GM12875 (cell line): ENCODE data around the gene CDH1.
"Not testable (repeated sequence)": the region's sequence is repeated elsewhere in the genome, so short reads cannot be mapped to it uniquely, and the experiment has no call there.

Source experiments
- H3K4me3 ChIP-seq: one replicate; pipeline ENCODE4 v1.5.1; 2011; ENCODE audit warnings: low read depth, low read length, control low read depth
- CTCF ChIP-seq: IDR thresholded peaks from 2 replicates; pipeline ENCODE4 v1.5.1; 2011; ENCODE audit warnings: low read depth, mild to moderate bottlenecking, control low read depth, inconsistent platforms, low read length, moderate library complexity, borderline replicate concordance; ENCODE audit not compliant: insufficient read depth

CDH1 gene

DNA sequence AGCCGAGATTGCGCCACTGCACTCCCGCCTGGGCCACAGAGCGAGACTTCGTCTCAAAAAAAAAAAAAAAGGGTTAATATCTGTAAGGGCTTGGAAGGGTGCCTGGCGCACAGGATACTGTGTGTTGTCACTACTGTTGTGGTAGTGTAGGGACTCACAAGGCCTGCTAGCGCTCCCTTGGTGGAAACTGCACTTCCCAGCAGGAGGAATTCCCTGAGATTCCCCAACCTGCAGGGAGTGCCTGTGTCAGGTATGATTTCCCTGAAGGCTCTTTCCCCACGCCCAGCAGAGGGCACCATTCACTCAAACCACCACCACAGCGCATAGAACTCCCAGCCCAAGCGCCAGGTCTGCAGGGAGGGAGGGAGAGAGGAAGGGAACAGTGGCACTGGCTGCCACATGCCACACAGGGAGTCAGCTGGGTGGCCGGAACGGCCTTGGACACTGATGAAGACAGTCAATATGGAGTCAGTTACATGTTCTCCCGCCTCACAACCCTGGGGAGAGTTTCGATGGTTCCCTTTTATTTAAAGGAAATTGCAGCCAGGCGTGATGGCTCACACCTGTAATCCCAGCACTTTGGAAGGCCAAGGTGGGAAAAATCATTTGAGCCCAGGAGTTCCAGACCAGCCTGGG lies 32.7 kb upstream of the CDH1 start:
- TF ChIP-seq CTCF, result peak; percentile 85
- no peak overlapping the region for H3K4me3 ChIP-seq

GRCh38 chr16:68707340-68708152 lies 29.5 kb upstream of the CDH1 start:
- no peak for TF ChIP-seq CTCF
- no peak overlapping the region for H3K4me3 ChIP-seq

DNA sequence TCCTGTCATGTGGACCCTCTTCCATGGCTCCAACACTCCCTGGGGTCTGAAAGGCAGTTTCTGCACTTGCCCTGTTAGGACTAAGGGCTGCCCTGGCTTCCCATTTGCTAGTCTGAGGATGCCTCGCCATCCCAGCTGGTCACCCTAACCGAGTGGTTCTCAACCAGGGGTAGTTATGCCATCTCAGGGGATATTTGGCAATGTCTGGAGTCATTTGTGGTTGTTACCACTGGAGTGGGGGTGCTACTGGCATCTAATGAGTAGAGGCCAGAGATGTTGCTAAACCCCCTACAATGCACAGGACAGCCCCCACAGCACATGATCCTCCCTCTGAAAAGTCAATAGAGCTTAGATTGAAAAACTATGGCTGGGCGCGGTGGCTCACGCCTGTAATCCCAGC lies 26.9 kb upstream of the CDH1 start:
- TF ChIP-seq CTCF, result no peak
- no peak overlapping the region for H3K4me3 ChIP-seq

DNA sequence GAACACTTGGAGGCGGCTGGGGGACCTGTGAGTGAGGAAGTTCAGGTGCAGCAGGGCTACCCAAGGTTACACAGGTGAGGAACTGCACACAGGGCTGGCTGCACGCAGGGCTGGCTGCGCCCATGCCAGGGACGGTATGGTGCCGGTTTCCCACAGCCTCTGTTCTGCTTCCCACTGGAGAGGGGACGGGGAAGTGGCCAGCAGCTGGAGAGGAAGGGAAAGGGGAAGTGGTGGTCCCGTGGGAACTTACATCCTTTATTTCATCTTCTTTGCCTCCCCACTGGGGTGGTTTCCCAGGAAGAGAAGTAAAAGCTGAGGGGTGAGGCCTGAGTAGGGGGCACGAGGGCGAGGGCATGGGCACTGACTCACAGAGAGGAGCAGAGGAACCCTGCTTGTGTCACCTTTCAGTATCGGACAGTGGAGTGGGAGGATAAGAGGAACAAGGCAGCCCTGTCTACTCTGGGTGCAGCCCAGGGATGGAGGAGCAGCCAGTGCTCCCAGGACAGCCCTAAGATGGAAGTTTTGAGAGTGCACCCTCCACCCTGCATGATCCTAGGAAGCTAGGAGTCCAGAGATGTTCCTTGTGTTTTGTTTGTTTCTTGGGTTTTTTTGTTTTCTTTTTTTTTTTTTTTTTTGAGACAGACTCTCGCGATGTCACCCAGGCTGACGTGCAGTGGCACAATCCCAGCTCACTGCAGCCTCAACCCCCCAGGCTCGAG lies 25.5 kb upstream of the CDH1 start:
- H3K4me3 ChIP-seq, result no peak overlapping the region
- no peak for TF ChIP-seq CTCF

GRCh38 chr16:68713361-68713760 lies 23.7 kb upstream of the CDH1 start:
- no peak for TF ChIP-seq CTCF
- no peak overlapping the region for H3K4me3 ChIP-seq

DNA sequence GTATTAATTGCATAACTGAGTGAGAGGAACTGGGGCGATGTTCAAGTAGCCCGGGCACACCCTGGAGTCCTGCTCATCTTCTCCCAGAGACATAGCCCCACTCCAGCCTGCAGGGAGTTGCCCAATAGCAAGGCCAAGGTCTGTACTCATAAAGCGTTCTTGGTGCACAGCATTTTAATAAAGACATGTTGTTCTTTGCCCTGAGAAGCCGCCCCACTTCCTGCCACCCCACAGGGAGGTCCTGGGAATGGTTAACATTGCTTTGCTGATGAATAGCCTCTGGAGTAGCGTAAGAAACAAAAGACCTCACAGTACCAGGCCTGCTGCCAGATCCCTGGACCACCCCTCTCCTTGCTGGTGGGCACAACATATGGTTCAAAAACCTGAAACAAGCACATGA lies 21.6 kb upstream of the CDH1 start:
- no peak for TF ChIP-seq CTCF
- H3K4me3 ChIP-seq, result no peak overlapping the region

DNA sequence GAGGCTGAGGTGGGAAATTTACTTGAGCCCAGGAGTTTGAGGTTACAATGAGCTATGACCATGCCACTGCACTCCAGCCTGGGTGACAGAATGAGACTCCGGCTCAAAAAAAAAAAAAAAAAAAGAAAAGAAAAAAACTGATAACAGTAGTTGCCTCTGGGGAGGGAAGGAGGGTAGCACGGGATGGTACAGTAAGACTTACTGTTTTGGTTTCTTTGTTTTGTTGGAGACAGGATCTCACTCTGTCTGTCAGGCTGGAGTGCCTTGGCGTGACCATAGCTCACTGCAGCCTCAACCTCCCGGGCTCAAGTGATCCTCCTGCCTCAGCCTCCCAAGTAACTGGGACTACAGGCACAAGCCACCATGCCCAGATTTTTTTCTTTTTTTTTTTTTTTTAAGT lies 20.6 kb upstream of the CDH1 start:
- not testable (repeated sequence) for H3K4me3 ChIP-seq
